AG08396 (cell line): ENCODE results near the gene PTRH1.
A peak's percentile ranks its signal among the peaks of the same experiment; 100 is the strongest.
"Not testable (repeated sequence)": the region's sequence is repeated elsewhere in the genome, so short reads cannot be mapped to it uniquely, and the experiment has no call there.

Experiments used
- DNase-seq: peaks from one replicate; pipeline ENCODE4 v3.0.0; 2012; ENCODE audit warnings: low spot score, mixed read lengths

PTRH1 gene

DNA sequence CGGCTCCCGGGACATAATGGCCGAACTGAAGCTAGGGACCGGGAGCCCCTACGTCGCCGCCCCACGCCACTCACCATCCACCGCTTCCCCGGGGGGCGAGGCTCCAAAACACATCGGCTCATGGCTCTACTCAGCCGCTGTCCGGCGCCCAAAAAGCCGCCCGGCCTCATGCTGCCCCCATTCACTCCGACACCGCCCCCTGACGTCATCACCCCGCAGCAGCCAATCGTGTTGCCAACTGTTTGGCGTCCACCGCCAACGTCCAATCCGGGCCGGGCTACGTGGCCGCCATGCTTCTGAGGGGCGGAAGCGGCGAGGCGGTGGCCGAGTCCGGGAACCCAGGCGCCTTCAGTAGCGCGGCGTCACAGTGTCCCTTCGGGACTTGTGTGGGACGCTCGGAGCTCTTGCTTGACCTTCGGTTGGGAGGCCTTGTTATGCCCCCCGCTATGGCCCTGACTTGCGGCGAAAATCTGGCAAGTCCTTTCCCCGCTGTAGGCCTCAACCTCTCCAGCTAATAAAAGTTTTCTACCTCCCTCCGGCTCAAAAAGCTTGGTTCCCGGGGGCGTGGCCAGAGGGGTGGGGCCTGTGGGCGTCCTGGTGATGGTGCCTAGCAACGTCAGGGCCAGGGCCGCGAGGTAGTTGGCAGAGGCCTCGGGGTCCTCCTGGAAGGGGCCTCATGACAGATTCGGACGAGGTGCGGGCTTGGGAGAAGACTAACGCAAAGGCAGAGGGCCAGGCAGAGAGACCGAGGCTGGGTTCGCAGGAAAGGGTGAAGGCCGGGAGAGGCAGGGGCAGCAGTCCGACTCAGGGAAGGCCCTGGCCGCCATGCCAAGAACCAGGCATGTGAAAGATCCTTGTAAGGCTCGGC is at the start of gene PTRH1, which contains the start of gene TTC16:
PTRH1 (minus strand) TSS at position 194 of the 868 bp plus-strand sequence; CDS start at position 170, 24 bp downstream.
TTC16 (plus strand) TSS at position 610 of the 868 bp plus-strand sequence; CDS start at position 677, 67 bp downstream.
- DNase-seq, result peak; percentile 99

DNA sequence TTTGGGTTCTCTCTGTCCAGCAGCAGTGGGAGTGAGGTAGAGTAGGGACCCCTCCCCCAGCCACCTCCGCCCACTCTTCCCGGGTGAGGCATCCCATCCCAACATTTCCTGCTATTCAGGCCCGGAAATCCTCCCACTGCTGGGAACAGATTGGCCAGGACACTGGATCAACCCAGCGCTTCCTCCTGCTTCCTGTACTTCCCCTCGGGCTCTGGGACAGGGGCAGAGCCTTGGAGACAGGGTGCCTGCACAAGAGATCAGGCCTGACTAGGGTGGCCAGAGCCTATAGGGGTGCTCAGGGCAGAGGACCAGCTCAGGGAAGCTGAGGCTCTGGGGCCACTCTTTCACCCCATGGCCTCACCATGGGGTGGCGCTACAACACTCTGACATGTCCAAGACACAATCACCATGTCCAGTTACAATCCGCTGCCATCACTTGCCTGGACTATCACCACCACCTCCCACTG is 48.5 kb upstream of the PTRH1 start:
- DNase-seq, result no peak

DNA sequence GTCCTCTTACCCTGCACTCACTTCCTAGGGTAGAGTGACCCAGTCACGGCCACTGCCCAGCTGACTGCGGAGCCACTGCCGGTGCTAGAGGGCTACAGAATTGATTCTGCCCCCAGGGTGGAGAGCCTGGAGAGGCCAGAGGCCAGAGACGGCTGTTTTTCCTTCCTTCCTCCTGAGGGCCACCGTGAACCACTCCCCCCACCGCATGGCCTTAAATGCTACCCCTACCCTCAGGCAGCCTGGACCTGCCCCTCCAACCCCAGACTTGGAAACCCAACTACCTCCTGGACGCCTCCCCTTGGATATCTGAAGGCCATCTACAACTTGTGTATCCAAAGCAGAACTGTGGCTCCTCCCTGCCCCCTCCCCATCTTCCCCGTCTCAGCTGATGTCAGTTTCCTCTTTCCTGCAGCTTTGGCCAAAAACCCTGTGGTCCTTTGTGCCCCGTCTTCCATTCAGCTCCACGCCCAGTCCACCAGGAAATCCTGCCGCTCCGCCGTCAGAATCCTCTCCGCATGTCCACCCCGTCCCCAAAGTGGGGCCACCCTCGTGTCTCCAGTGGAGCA is 46.7 kb upstream of the PTRH1 start:
- DNase-seq, result no peak

DNA sequence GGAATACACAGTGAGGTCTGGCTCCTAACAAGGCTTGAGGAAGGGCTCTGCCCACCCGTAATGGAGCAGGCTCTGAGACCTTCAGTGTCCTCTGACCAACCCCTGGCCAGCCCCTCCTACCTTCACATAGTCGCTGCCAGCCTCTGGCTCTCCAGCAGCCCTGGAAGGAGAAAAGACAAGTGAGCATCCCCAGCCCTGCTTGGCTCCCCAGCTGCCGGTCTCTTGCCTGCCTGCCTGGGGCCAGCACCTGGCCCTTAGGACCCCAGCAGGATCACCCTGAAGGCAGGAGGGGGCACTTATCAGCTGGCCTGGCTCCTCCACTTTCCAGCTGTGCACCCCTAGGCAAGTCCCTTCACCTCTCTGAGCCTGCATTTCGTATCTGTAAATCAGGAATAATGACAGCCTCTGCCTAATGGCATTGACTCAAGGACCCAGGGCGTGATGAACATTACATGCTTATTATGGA is 46.1 kb upstream of the PTRH1 start:
- no peak for DNase-seq

GRCh38 chr9:127761061-127761460 is 45.6 kb upstream of the PTRH1 start:
- DNase-seq, result no peak

DNA sequence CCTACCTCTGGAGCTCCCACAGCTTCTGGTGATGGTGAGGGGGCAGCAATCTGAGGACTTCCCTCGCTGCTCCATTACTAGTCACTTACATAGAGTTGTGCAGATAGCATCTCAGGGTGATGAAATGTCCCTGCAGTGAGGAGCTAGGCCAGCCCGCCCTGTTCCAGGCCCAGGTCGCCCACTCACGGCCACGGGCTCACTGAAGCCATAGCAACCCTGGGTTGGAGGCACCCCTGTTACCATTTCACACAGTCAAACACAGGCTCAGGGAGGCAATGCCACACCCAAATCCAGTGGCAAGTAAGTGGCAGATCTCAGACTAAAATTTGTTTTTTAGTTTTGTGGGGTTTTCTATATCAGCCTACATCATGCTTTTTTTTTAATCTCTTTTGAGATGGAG is 43.4 kb upstream of the PTRH1 start:
- DNase-seq, result no peak

GRCh38 chr9:127756776-127757175 is 41.3 kb upstream of the PTRH1 start:
- not testable (repeated sequence) for DNase-seq

GRCh38 chr9:127756233-127756632 is 40.8 kb upstream of the PTRH1 start:
- DNase-seq, result no peak

GRCh38 chr9:127755061-127756060 is 39.9 kb upstream of the PTRH1 start:
- DNase-seq, result no peak

DNA sequence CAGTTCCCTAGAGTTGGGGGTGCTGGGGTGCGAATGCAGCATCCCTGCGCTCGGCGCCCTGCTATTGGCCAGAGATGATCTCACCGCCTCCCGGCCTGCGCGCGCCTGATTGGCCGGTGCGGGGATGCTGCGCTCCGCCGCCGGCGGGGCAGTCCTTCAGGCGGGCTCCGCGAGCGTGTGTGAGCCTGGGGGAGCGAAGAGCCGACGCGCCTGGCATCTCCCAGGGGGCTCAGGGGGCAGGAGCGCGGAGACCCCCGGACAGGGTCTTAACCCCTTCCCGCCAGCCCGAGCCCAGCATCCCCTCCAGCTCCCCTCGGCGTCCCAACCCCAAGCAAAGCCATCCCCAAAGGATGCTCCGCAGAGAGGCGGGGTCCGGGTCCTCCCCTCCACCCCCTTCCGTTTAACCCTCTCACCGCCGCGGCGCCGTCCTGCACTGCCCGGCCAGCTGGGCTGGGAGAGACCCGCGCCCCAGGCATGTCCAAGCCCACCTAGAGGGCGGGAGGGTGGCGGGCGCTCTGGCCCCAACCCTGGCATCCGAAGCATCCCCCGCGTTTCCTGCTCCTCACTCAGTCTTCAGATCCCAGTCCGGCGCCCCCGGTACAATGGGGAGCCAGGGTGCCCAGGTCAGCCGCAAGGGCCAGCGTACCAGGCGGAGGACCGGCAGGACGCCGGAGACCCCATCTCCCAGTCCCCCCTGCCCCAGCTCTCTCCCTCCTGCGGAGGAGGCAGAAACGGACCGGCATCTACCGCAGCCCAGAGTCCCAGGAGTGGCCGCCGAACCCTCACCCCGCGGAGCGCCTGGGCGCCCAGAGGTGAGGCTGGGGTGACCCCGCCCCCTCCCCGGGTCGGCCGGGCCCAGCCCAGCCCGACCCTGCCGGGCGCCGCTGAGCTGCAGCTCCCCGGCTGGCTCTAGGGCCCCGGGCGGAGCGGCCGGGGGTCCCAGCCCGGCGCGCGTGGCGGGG is 38.9 kb upstream of the PTRH1 start:
- DNase-seq, result peak; percentile 86

DNA sequence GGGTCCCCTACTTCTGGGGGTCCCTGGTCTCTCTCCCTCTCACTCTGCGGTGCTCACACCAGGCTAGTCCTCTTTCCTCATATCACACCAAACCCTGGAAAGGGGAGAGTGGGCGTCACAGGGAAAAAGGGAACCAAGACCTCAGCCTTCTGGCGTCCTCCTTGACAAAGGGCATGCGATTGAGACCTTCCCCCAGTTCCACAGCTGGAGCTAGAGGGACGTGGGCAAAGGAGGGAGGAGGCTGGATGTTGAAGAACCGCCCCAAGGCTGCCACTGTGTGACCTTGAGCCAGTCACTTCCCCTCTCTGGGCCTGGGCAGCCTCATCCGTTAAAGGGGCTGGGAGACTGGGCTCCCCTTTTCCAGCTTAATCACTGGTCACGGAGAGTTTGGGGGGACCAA is 38.2 kb upstream of the PTRH1 start:
- DNase-seq, result no peak

GRCh38 chr9:127753148-127753547 is 37.7 kb upstream of the PTRH1 start:
- DNase-seq, result no peak

- DNase-seq, result peak; percentile 71
Observed at GRCh38 chr9:127751269-127752054, 36.0 kb upstream of the PTRH1 start.

- no peak for DNase-seq
Observed at GRCh38 chr9:127749090-127749787, 33.8 kb upstream of the PTRH1 start.

DNA sequence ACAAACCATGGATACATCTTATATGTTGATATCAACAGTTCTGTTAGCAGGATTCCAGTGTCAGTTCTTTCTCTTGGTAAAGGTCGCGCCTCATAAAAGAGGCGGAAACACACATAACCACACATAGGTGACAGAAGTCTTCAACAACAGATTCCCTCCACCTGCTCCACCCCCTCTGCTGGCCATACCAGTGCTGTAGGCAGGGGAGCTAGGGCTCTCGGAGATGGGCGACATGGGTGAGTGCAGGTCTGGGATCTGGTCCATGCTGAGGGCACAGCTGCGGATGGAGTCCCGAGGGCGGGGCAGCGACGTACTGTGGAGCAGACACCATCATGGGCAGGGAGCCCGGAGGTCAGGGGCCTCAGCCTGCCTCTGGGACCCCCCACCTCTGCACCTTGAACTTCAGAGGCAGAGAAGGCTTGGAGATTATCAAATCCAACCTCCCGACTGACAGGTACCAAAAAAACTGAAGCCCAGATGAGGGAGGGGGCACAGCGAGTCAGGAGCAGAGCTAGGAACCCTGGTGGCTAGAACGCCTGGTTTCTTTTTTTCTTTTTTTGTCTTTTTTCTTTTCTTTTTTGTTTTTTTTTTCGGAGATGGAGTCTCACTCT is 31.6 kb upstream of the PTRH1 start:
- no peak for DNase-seq

- no peak for DNase-seq
Observed at GRCh38 chr9:127744398-127745110, 29.1 kb upstream of the PTRH1 start.

DNA sequence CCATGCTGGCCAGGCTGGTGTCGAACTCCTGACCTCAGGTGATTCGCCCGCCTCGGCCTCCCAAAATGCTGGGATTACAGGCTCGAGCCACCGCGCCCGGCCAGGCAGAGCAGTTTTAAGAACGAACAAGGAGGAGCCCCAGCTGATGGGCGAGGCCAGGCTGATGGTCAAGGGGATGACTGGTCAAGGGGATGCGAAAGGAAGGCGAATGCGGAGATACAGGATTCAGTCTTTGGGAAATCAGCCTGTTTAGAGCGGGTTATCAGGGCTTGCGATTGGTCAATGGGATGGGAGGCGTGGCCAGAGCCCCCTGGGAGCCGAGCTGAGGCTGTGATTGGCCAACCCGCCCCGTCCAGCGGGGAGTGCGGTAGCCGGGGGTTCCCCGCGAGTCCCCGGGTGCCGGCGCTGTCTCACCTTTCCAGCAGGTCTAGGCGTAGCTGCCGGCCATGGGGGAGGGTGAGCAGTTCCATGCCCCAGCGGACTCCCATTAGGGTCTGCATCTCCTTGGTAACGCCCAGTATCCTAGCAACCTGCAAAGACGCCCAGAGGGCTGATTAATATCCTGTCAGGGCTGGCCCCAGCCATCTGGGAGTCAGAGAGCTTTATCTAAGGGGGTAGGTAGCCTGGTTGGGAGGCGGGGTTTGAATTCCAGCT is 27.1 kb upstream of the PTRH1 start:
- peak; percentile 87 for DNase-seq
